GM12878 (cell line): ENCODE measurements around the gene ALDH1A2. TPM values are rescaled to one million over a fixed set of nuclear protein-coding genes. Genes with fewer than 3 reads are reported as not detected.

Experiments
- ATAC-seq: fragments of 200-7000 bp; cut with Tn5 transposase; 3 replicates; pipeline ENCODE4 v1.9.1; 2020; ENCODE audit warnings: mild to moderate bottlenecking, moderate library complexity
- BruUV-seq: library from RNA; stranded (reverse); fragments of 400-500 nt; replicated peaks from 2 replicates; lab custom pipeline; 2021; lab: Mats Ljungman, UMichigan
- CTCF ChIA-PET: fragments of 300-600 bp; sonication (Branson Sonifier 250); formaldehyde crosslinking; extraction: SDS; loops from one replicate; lab custom pipeline; 2021; ENCODE audit warnings: inconsistent platforms; lab: Yijun Ruan, JAX
- POLR2A ChIA-PET: fragments of 350-600 bp; formaldehyde crosslinking; extraction: SDS; loops from one replicate; lab custom pipeline; 2021; ENCODE audit warnings: inconsistent platforms; lab: Charles Lee
- RAD21 ChIA-PET: fragments of 300-600 bp; sonication (Branson Sonifier 250); formaldehyde crosslinking; loops from one replicate; lab custom pipeline; 2023; ENCODE audit warnings: antibody characterized with exemption; ENCODE audit not compliant: unreplicated experiment; lab: Charles Lee
- SMC1A ChIA-PET: fragments of 300-600 bp; sonication (Branson Sonifier 250); formaldehyde crosslinking; loops from one replicate; lab custom pipeline; 2023; ENCODE audit not compliant: unreplicated experiment, uncharacterized antibody; lab: Charles Lee
- DNase-seq: peaks from one replicate; pipeline ENCODE4 v3.0.0-alpha.2; 2011; ENCODE audit warnings: low read depth, low spot score
- FAIRE-seq: peaks from 3 replicates; lab custom pipeline; 2011; peaks lifted over from hg19 to GRCh38; lab: Jason Lieb, UNC
- H2AFZ ChIP-seq: 2 replicates; pipeline ENCODE4 v1.6.0; 2011; ENCODE audit warnings: low read depth, low read length, control low read depth; ENCODE audit not compliant: control insufficient read depth
- H3K27ac ChIP-seq: 2 replicates; pipeline ENCODE4 v1.5.1; 2011; ENCODE audit warnings: control low read depth; ENCODE audit not compliant: control insufficient read depth, insufficient read depth
- H3K27me3 ChIP-seq, 2 experiments: replicated peaks in 1 of 2; 2 replicates each; pipeline versions ENCODE4 v1.6.0 to v1.6.1; 2011; ENCODE audit warnings: low read length in 1 of 2; ENCODE audit not compliant: control insufficient read depth in 2 of 2, insufficient read depth in 2 of 2
- H3K36me3 ChIP-seq, 2 experiments: 2 replicates each; pipeline ENCODE4 v1.5.1; 2011; ENCODE audit warnings: low read length in 1 of 2; ENCODE audit not compliant: control insufficient read depth in 2 of 2, insufficient read depth in 2 of 2
- H3K4me1 ChIP-seq: 2 replicates; pipeline ENCODE4 v1.6.1; 2011; ENCODE audit warnings: mild to moderate bottlenecking, low read length, moderate library complexity, mixed read lengths; ENCODE audit not compliant: control insufficient read depth, insufficient read depth
- H3K4me2 ChIP-seq: 2 replicates; pipeline ENCODE4 v1.6.0; 2011; ENCODE audit warnings: control low read depth; ENCODE audit not compliant: control insufficient read depth, insufficient read depth
- H3K4me3 ChIP-seq: fragments of 200-600 bp; sonication (generic); 2 replicates; pipeline ENCODE4 v1.5.1; 2016
- H3K79me2 ChIP-seq: 2 replicates; pipeline ENCODE4 v1.6.0; 2011; ENCODE audit warnings: low read length; ENCODE audit not compliant: control insufficient read depth, insufficient read depth
- H3K9ac ChIP-seq: 2 replicates; pipeline ENCODE4 v1.8.0; 2011; ENCODE audit warnings: low read length, control low read depth, mixed read lengths; ENCODE audit not compliant: control insufficient read depth, insufficient read depth
- H3K9me3 ChIP-seq: replicated peaks from 3 replicates; pipeline ENCODE4 v1.5.1; 2011; ENCODE audit warnings: mild to moderate bottlenecking, low read length; ENCODE audit not compliant: control insufficient read depth, insufficient read depth
- H4K20me1 ChIP-seq: 2 replicates; pipeline ENCODE4 v1.6.0; 2011; ENCODE audit not compliant: control insufficient read depth, insufficient read depth
- ETV6 ChIP-seq, 2 experiments: fragments of 450-650 bp in 1 of 2; IDR thresholded peaks in 1 of 2; conservative IDR thresholded peaks in 1 of 2; 2 replicates each; pipeline ENCODE4 v1.6.1; 2014; ENCODE audit warnings: antibody characterized with exemption in 1 of 2, borderline replicate concordance in 1 of 2, low read depth in 1 of 2, mild to moderate bottlenecking in 1 of 2, moderate library complexity in 1 of 2
- EZH2 ChIP-seq: IDR thresholded peaks from 2 replicates; pipeline ENCODE4 v1.6.1; 2012; ENCODE audit warnings: low read depth, mild to moderate bottlenecking, control low read depth, inconsistent platforms, low read length, borderline replicate concordance; ENCODE audit not compliant: control insufficient read depth
- GABPA ChIP-seq: IDR thresholded peaks from 2 replicates; pipeline ENCODE4 v1.6.1; 2014; ENCODE audit warnings: antibody characterized with exemption, low read depth, mild to moderate bottlenecking, inconsistent platforms
- IKZF1 ChIP-seq: fragments of 450-650 bp; conservative IDR thresholded peaks from 2 replicates; pipeline ENCODE4 v1.6.1; 2017; ENCODE audit warnings: antibody characterized with exemption, mild to moderate bottlenecking
- IRF4 ChIP-seq: IDR thresholded peaks from 2 replicates; pipeline ENCODE4 v1.6.1; 2011; ENCODE audit warnings: low read depth, low read length
- LARP7 ChIP-seq: fragments of 450-650 bp; IDR thresholded peaks from 2 replicates; pipeline ENCODE4 v1.6.1; 2017; ENCODE audit warnings: mild to moderate bottlenecking
- NFIC ChIP-seq: IDR thresholded peaks from 2 replicates; pipeline ENCODE4 v1.6.1; 2012; ENCODE audit warnings: low read depth, mild to moderate bottlenecking, inconsistent platforms, low read length, moderate library complexity
- NR2C1 ChIP-seq: fragments of 450-650 bp; IDR thresholded peaks from 2 replicates; pipeline ENCODE4 v1.6.1; 2017; ENCODE audit warnings: antibody characterized with exemption, mild to moderate bottlenecking, moderate library complexity
- PAX8 ChIP-seq: fragments of 450-650 bp; IDR thresholded peaks from 2 replicates; pipeline ENCODE4 v1.6.1; 2017; ENCODE audit warnings: mild to moderate bottlenecking, moderate library complexity
- POLR2AphosphoS2 ChIP-seq: IDR thresholded peaks from 2 replicates; pipeline ENCODE4 v1.6.1; 2011; ENCODE audit warnings: low read depth, mild to moderate bottlenecking, low read length, improper control_type of control experiment, moderate library complexity
- RBBP5 ChIP-seq: fragments of 200-600 bp; sonication (generic); conservative IDR thresholded peaks from 2 replicates; pipeline ENCODE4 v1.6.1; 2016
- RCOR1 ChIP-seq: conservative IDR thresholded peaks from 2 replicates; pipeline ENCODE4 v1.6.1; 2012; ENCODE audit warnings: low read depth, low read length, improper control_type of control experiment
- SREBF1 ChIP-seq: IDR thresholded peaks from 2 replicates; pipeline ENCODE4 v1.6.1; 2012; ENCODE audit warnings: mild to moderate bottlenecking, low read length
- TCF7 ChIP-seq: IDR thresholded peaks from 2 replicates; pipeline ENCODE4 v1.6.1; 2014; ENCODE audit warnings: antibody characterized with exemption, borderline replicate concordance
- WGBS: methylation state at CpG from one replicate; pipeline ENCODE4 v1.1.6; 2016; ENCODE audit warnings: low lambda C conversion rate; ENCODE audit not compliant: insufficient replicate concordance, insufficient coverage; ENCODE audit errors: missing lambda C conversion rate; 5-methylcytosine and 5-hydroxymethylcytosine counted together
- in situ Hi-C: fragments of 300-500 bp; cut with MboI; formaldehyde crosslinking; loops from 9 replicates; pipeline ENCODE4 v1.14.3; 2018; ENCODE audit warnings: mixed read lengths
- intact Hi-C: fragments of 100-400 bp; cut with micrococcal nuclease; formaldehyde crosslinking; loops from one replicate; pipeline ENCODE4 v1.14.2; 2022; ENCODE audit not compliant: unreplicated experiment
- polyA plus RNA-seq, 11 experiments: library from polyadenylated mRNA; depleted of rRNA in 4 of 11; unstranded in 6 of 11; stranded (reverse) in 5 of 11; fragments of >200 nt; fragmentation: Nextera tagmentation in 4 of 11; fragmentation: Illumina TruSeq in 1 of 11; extraction: Ambion mirVana in 4 of 11; extraction: Trizol in 1 of 11; gene quantifications; 1 replicate in 1 of 11; 2 replicates in 10 of 11; pipeline versions ENCODE4 v1.2.1 to v1.2.3, GENCODE V29; 2011 to 2016; ENCODE audit warnings: inconsistent platforms in 2 of 11, missing spikeins in 2 of 11, low read depth in 1 of 11
- total RNA-seq, 4 experiments: library from RNA; depleted of rRNA in 3 of 4; stranded (reverse); fragments of >200 nt in 3 of 4; fragmentation: Illumina TruSeq in 1 of 4; extraction: Trizol in 1 of 4; gene quantifications; 2 replicates each; pipeline versions ENCODE4 v1.2.1 to v1.2.3, GENCODE V29; 2013 to 2021
- TF ChIP-seq, protein P1 (sequence below): fragments of 450-650 bp; IDR thresholded peaks from 2 replicates; pipeline ENCODE4 v1.6.1; 2016; ENCODE audit warnings: mild to moderate bottlenecking, moderate library complexity, borderline replicate concordance
- TF ChIP-seq, protein P2 (sequence below): IDR thresholded peaks from 2 replicates; pipeline ENCODE4 v1.6.1; 2012; ENCODE audit warnings: low read depth, low read length, improper control_type of control experiment

Gene ALDH1A2
- total and polyA plus RNA-seq, 10 of the 15 experiments (the other 5 are each of a cell fraction or from before 2014, with no cell fraction given) = 0.06 to 0.92 (median 0.18) TPM; not detected in 5

DNA sequence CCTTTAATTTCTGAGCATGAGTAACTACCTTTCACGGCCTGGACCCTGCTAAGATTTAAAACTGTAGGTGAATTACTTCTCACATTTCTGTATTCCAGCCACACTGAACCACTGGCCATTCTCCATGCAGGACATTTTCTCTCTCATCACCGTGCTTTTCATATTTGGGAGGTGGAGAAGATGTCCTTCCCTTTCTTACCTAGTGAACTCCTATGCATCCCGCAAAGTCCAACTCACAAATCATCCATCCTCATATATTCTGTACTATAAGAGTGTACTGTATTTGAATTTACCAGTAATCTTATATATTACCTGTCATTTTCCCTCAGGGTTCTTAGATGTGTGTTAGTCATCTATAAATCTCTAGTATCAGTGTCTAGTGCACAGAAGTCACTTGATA lies 139.9 kb downstream of the ALDH1A2 start:
- no peaks in the 10 kb centered on the region for H3K27me3 ChIP-seq
- no peak for DNase-seq
- in situ Hi-C loops = no loop called here
- no peak overlapping the region for H3K9ac ChIP-seq
- H2AFZ ChIP-seq = no peak overlapping the region
- no peak overlapping the region for H3K4me3 ChIP-seq
- no peak for FAIRE-seq
- no peaks in the 10 kb centered on the region for H3K4me1 ChIP-seq
- CTCF ChIA-PET = interaction anchor here (0.6 kb wide), 1 partner anchor 61 kb away, joined by 3 read pairs; no protein-coding TSS in a partner anchor
- no peaks in the 10 kb centered on the region for H3K9me3 ChIP-seq
- H3K27ac ChIP-seq = no peak overlapping the region
- no TSS peak for BruUV-seq
- no peaks in the 10 kb centered on the region for H3K36me3 ChIP-seq
- TF ChIP-seq PAX8 = no peak
- TF ChIP-seq TCF7 = no peak
- TF ChIP-seq RBBP5 = no peak
- no peak for TF ChIP-seq GABPA
- no peak for TF ChIP-seq LARP7
- TF ChIP-seq IRF4 = no peak
- ATAC-seq = no peak
- H3K4me2 ChIP-seq = no peak overlapping the region
- RAD21 ChIA-PET = no interaction called here
- POLR2A ChIA-PET = no interaction called here
- no peaks in the 10 kb centered on the region for H4K20me1 ChIP-seq
- SMC1A ChIA-PET = no interaction called here
- intact Hi-C loops = no loop called here
- 33% methylated on average over 3 of the region's 3 CpGs for WGBS
- H3K79me2 ChIP-seq = no peaks in the 10 kb centered on the region

DNA sequence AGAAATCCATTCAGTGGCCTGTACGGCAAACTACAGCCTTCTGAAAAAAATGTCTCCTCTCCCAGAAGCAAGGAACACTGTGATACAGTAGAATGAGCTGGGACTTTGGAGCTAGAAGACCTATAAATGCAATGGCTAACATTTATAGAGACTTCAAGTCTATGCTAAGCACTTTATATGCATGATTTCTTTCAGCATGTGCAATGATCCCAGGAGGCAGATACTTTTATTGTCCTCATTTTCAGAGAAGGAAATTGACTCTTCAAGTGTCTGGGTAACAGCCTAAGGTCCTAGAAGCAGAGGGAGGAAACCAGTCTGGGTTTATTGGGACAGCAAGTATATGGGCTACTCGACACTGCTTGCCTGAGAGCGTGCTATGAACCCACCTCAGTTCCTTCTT lies 140.9 kb downstream of the ALDH1A2 start:
- no peak for FAIRE-seq
- no TSS peak for BruUV-seq
- SMC1A ChIA-PET = no interaction called here
- no peak for TF ChIP-seq IKZF1
- no peak for TF ChIP-seq RCOR1
- TF ChIP-seq NR2C1 = no peak
- TF ChIP-seq, protein P1, sequence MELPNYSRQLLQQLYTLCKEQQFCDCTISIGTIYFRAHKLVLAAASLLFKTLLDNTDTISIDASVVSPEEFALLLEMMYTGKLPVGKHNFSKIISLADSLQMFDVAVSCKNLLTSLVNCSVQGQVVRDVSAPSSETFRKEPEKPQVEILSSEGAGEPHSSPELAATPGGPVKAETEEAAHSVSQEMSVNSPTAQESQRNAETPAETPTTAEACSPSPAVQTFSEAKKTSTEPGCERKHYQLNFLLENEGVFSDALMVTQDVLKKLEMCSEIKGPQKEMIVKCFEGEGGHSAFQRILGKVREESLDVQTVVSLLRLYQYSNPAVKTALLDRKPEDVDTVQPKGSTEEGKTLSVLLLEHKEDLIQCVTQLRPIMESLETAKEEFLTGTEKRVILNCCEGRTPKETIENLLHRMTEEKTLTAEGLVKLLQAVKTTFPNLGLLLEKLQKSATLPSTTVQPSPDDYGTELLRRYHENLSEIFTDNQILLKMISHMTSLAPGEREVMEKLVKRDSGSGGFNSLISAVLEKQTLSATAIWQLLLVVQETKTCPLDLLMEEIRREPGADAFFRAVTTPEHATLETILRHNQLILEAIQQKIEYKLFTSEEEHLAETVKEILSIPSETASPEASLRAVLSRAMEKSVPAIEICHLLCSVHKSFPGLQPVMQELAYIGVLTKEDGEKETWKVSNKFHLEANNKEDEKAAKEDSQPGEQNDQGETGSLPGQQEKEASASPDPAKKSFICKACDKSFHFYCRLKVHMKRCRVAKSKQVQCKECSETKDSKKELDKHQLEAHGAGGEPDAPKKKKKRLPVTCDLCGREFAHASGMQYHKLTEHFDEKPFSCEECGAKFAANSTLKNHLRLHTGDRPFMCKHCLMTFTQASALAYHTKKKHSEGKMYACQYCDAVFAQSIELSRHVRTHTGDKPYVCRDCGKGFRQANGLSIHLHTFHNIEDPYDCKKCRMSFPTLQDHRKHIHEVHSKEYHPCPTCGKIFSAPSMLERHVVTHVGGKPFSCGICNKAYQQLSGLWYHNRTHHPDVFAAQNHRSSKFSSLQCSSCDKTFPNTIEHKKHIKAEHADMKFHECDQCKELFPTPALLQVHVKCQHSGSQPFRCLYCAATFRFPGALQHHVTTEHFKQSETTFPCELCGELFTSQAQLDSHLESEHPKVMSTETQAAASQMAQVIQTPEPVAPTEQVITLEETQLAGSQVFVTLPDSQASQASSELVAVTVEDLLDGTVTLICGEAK = no peak
- no peak for TF ChIP-seq NFIC
- TF ChIP-seq, protein P2, sequence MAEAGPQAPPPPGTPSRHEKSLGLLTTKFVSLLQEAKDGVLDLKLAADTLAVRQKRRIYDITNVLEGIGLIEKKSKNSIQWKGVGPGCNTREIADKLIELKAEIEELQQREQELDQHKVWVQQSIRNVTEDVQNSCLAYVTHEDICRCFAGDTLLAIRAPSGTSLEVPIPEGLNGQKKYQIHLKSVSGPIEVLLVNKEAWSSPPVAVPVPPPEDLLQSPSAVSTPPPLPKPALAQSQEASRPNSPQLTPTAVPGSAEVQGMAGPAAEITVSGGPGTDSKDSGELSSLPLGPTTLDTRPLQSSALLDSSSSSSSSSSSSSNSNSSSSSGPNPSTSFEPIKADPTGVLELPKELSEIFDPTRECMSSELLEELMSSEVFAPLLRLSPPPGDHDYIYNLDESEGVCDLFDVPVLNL = no peak
- TF ChIP-seq POLR2AphosphoS2 = no peak
- no peak for TF ChIP-seq SREBF1
- no peak for TF ChIP-seq ETV6 (conservative IDR thresholded peaks at IDR 0.05 in 1 of 2, IDR thresholded peaks at IDR 0.05 in 1 of 2; ENCODE audit: borderline replicate concordance in 1 of 2, low read depth in 1 of 2)
- no peak for TF ChIP-seq EZH2

More for the DNA sequence above, 140.9 kb downstream of the ALDH1A2 start:
- H3K27ac ChIP-seq = no peak overlapping the region
- no peaks in the 10 kb centered on the region; a peak in 1 of 4 replicates for H3K27me3 ChIP-seq
- H3K36me3 ChIP-seq = no peaks in the 10 kb centered on the region
- no peak overlapping the region for H3K9ac ChIP-seq
- 28% methylated on average over 3 of the region's 3 CpGs for WGBS
- ChIA-PET RAD21 (no interaction called here), POLR2A (no interaction called here), CTCF (no interaction called here)
- ATAC-seq = no peak
- no peak for DNase-seq
- intact Hi-C loops = no loop called here
- in situ Hi-C loops = no loop called here
- no peak overlapping the region for H3K4me3 ChIP-seq
- no peak overlapping the region for H2AFZ ChIP-seq
- no peaks in the 10 kb centered on the region for H3K9me3 ChIP-seq
- H3K4me2 ChIP-seq = no peak overlapping the region
- no peaks in the 10 kb centered on the region for H3K79me2 ChIP-seq
- no peaks in the 10 kb centered on the region for H3K4me1 ChIP-seq
- no peaks in the 10 kb centered on the region for H4K20me1 ChIP-seq
